HG02943 (cell line): Measurements from ENCODE around the gene POLD1.

Source experiments
- ATAC-seq: cut with Tn5 transposase; IDR thresholded peaks from one replicate; pipeline ENCODE4 v1.9.1; 2021; ENCODE audit warnings: mild to moderate bottlenecking, low read depth, moderate library complexity; ENCODE audit not compliant: unreplicated experiment

Gene POLD1

GRCh38 chr19:50416034-50416977 is 32.2 kb downstream of the POLD1 start:
- ATAC-seq: no peak

GRCh38 chr19:50417111-50418081 is 33.2 kb downstream of the POLD1 start:
- ATAC-seq: no peak

- no peak for ATAC-seq
Measured at GRCh38 chr19:50418176-50419021, 34.3 kb downstream of the POLD1 start, which contains the start of gene SPIB. Gene SPIB, plus strand, starts transcription at chr19:50418938. Its CDS starts 25 bp downstream, at chr19:50418963.

- ATAC-seq: no peak
Measured at GRCh38 chr19:50419022-50419579, 35.0 kb downstream of the POLD1 start.

GRCh38 chr19:50419580-50420035 is 35.5 kb downstream of the POLD1 start:
- no peak for ATAC-seq

GRCh38 chr19:50420127-50420526 is 36.0 kb downstream of the POLD1 start:
- ATAC-seq: no peak

GRCh38 chr19:50420808-50421207 is 36.7 kb downstream of the POLD1 start:
- ATAC-seq: no peak

GRCh38 chr19:50422397-50423278 is 38.5 kb downstream of the POLD1 start:
- ATAC-seq: no peak

GRCh38 chr19:50423279-50424113 is 39.3 kb downstream of the POLD1 start:
- no peak for ATAC-seq

- no peak for ATAC-seq
Measured at GRCh38 chr19:50425581-50425980, 41.4 kb downstream of the POLD1 start.

GRCh38 chr19:50427318-50427925 is 43.3 kb downstream of the POLD1 start:
- ATAC-seq: no peak

GRCh38 chr19:50427997-50428425 is 43.9 kb downstream of the POLD1 start:
- no peak for ATAC-seq

GRCh38 chr19:50428772-50429463 is 44.8 kb downstream of the POLD1 start:
- no peak for ATAC-seq

GRCh38 chr19:50430888-50431342 is 46.8 kb downstream of the POLD1 start:
- ATAC-seq: no peak

GRCh38 chr19:50431343-50432220 is 47.4 kb downstream of the POLD1 start:
- peak; percentile 55 for ATAC-seq
